ENCODE results near the gene VPS13A. TPM values are rescaled to one million over a fixed set of nuclear protein-coding genes. Genes with fewer than 3 reads are reported as not detected.
"Not testable (repeated sequence)": the region's sequence is repeated elsewhere in the genome, so short reads cannot be mapped to it uniquely, and the experiment has no call there.

Gene VPS13A
- total RNA-seq, 1 experiment from 2014 or later, result 34.8 TPM

DNA sequence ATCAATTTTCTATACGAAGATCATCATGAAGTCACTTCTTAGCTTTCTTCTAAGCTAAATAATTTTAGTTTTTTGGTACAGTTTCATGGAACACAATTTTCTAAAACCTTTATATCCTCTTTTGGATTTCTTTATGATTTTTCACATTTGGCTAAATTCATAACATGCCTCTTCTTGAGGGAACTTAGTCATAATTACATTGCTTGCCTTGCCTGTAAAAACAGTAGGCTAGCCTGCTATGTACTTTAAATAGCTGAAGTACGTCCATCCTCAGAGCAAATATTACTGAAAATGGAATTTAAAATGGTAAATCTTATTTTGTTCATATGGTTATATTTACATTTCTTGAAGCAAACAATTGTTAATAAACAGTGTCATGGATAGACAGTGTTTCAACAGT is 225.0 kb downstream of the VPS13A start:
- H3K27me3 ChIP-seq, result no peaks in the 10 kb centered on the region
- no peak overlapping the region for H3K27ac ChIP-seq
- no peaks in the 10 kb centered on the region for H3K36me3 ChIP-seq
- H3K9me3 ChIP-seq (replicated peaks), result no peaks in the 10 kb centered on the region; the same call in 1 of the 2 replicates
- H3K4me3 ChIP-seq, result no peak overlapping the region
- H3K4me1 ChIP-seq, result no peaks in the 10 kb centered on the region
- DNase-seq, result no peak

DNA sequence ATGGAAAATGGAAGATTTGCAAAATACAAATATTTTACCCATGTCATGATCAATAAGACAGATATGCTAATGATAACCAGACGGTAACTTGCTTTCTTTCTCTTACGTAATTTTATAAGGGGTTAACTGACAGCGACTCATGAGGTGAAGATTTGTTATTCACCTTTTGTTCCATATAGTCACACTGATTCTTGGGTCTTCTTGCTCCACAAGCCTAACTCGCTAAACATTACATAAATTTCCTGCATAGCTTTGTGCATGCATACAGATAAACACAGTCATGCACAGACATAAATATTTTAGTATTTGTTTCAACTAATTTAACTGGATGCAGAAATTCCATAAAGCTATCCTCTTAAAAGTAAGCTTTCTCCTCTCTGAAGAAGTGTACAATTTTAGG is 225.9 kb downstream of the VPS13A start:
- Histone ChIP-seq H3K27me3 (no peaks in the 10 kb centered on the region), H3K27ac (no peak overlapping the region), H3K36me3 (0 out of 2 replicates have a peak, but pooled peaks cover 5% of the 10 kb centered on the region), H3K9me3 (replicated peaks) (no peaks in the 10 kb centered on the region; the same call in 1 of the 2 replicates), H3K4me3 (no peak overlapping the region), H3K4me1 (no peaks in the 10 kb centered on the region)
- no peak for DNase-seq

DNA sequence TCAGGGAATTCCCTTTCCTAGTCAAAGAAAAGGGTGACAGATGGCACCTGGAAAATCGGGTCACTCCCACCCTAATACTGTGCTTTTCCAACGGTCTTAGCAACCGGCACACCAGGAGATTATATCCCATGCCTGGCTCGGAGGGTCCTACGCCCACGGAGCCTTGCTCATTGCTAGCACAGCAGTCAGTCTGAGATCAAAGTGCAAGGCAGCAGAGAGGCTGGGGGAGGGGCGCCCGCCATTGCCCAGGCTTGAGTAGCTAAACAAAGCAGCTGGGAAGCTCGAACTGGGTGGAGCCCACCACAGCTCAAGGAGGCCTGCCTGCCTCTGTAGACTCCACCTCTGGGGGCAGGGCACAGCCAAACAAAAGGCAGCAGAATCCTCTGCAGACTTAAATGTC is 231.2 kb downstream of the VPS13A start:
- not testable (repeated sequence) for H3K27me3 ChIP-seq; H3K4me1 ChIP-seq; DNase-seq; H3K4me3 ChIP-seq; H3K9me3 ChIP-seq (replicated peaks); H3K36me3 ChIP-seq; H3K27ac ChIP-seq

DNA sequence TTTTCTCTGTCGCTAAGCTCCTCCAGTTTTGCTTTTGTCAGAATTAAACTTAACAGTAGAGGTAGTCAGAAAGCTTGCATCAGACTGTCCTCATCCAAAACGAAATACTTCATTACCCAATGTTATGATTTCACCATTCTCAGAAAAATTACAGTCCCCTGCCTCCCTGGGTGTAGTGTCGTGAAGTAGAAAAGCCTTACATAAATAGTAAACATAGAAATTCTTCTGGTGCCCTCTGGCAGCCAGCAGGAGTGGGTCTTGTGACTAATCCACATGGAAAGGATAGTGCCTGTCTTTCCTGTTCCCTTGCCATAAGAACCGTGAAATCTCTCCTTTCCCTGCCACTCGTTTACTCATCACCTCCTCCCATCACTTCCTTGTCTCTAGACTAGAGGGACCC is 240.2 kb downstream of the VPS13A start:
- Histone ChIP-seq H3K4me1 (peaks cover 22% of the 10 kb centered on the region), H3K9me3 (replicated peaks) (no peaks in the 10 kb centered on the region), H3K27me3 (no peaks in the 10 kb centered on the region), H3K36me3 (peaks cover 3% of the 10 kb centered on the region; the same call in 1 of the 2 replicates), H3K4me3 (no peak overlapping the region), H3K27ac (peak overlapping the region; percentile 68)
- peak; percentile 74 to 85 for DNase-seq

DNA sequence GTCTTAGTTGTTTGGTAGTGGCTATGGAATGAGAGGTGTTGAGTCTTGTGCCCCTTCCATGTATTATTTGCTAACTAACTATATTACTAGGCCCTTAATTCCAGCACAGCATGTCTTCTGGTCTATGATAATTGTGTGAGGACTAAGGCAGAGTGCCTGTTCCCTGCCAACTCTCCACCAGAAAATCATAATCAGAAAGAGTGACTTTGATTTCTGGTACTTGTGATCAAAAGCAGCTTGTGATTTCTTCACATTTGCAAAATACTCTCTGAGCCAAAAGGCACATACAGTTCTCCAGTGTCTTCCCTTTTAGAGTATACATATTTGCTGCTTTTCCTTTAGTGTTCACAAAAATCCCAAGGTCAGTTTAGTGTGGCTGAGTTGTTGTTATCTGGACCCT is 240.9 kb downstream of the VPS13A start:
- H3K4me1 ChIP-seq, result peaks cover 22% of the 10 kb centered on the region
- no peak for DNase-seq
- H3K27ac ChIP-seq, result peak overlapping the region; percentile 68
- H3K36me3 ChIP-seq, result peaks cover 3% of the 10 kb centered on the region; the same call in 1 of the 2 replicates
- H3K9me3 ChIP-seq (replicated peaks), result no peaks in the 10 kb centered on the region; the same call in 1 of the 2 replicates
- no peaks in the 10 kb centered on the region for H3K27me3 ChIP-seq
- H3K4me3 ChIP-seq, result no peak overlapping the region

DNA sequence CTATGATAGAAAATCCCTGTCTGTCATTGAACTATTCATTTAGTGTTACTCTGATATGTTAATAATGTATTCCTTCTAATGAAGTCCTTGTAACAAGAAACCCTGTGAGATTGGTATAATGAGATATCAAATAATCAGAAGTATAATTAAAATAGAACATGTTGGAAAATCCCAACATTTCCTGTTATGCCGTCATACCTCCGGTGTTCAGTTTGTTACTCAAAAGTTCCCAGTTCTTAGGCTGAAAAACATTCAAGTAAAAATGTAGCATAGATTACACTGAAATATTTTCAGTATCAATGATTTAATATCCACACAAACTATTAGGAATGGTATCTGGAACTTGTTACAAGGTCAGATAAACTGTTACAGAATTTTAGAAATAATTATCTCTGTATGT is 243.3 kb downstream of the VPS13A start:
- Histone ChIP-seq H3K27me3 (no peaks in the 10 kb centered on the region), H3K4me1 (peaks cover 22% of the 10 kb centered on the region), H3K27ac (no peak overlapping the region), H3K4me3 (no peak overlapping the region), H3K9me3 (replicated peaks) (no peaks in the 10 kb centered on the region; the same call in 1 of the 2 replicates), H3K36me3 (peaks cover 3% of the 10 kb centered on the region; the same call in 1 of the 2 replicates)
- no peak for DNase-seq

DNA sequence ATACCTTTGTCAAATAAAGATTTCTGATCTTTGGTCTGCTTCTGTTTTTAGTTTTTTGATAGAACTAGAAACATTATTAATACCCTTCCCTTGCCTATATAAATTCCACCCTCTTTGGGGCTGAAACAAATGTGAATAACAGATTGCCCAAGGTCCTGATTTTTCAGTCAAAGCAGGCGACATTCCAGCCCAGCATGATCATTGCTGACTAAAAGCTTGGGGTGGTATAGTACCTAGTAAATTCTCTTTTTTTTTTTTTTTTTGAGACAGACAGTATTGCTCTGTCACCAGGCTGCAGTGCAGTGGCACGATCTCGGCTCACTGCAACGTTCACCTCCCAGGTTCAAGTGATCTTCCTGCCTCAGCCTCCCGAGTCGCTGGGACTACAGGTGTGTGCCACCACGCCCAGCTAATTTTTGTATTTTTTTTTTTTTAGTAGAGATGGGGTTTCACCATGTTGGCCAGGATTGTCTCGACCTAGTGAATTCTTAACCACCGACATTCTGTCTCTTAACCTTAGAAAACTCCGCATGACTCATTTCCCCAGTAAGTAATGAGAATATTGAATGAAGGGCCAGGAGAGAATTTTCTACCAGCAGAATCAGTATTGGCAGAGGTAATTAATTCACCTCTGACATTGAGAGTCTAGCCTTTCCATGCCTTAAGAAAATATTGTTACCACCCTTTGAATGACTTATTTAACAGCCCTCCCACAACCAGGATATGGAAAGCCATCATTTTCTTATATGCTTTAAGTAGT is 244.4 kb downstream of the VPS13A start:
- Histone ChIP-seq H3K9me3 (replicated peaks) (no peaks in the 10 kb centered on the region; the same call in 1 of the 2 replicates), H3K27ac (no peak overlapping the region), H3K4me3 (no peak overlapping the region), H3K27me3 (no peaks in the 10 kb centered on the region), H3K36me3 (no peaks in the 10 kb centered on the region), H3K4me1 (peaks cover 17% of the 10 kb centered on the region)
- DNase-seq, result no peak

DNA sequence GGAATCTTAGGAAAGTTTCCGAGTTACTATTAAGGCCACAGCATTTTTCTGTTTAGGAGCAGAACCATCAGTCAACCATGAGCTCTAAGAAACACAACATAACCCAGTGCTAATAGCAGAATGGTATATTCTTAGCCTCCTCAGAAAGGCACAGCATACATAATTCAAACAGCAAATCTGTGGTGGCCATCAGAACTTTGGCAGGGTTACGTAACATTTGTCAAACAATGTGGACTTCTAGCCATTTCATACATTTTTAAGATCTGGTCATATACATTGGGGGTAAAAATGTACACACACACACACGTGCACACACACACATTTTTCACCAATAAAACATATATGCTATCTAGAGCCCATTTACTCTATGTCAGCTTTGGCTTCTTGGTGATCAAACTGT is 245.6 kb downstream of the VPS13A start:
- Histone ChIP-seq H3K27ac (no peak overlapping the region), H3K4me3 (no peak overlapping the region), H3K4me1 (peaks cover 7% of the 10 kb centered on the region), H3K9me3 (replicated peaks) (no peaks in the 10 kb centered on the region; the same call in 1 of the 2 replicates), H3K36me3 (no peaks in the 10 kb centered on the region), H3K27me3 (no peaks in the 10 kb centered on the region)
- DNase-seq, result no peak

DNA sequence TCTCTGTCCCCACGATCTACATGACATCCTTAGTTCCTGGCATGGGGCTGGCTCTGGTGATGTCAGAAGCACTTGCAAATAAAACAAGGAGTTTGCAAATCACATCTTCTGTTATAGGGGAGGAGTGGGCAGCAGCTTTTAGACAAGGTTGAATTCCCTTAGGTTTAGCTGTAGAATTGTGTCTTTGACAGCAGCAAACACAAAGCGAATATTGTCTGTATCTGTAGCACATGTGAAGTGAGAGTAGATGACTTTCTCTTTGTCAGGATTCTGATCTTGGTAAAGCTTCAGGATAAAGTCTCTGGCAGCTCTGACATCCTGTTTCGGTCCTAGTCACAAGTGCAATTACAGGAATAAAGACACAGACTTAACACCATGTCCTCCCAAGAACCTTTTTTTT is 246.5 kb downstream of the VPS13A start:
- no peaks in the 10 kb centered on the region for H3K36me3 ChIP-seq
- no peaks in the 10 kb centered on the region for H3K27me3 ChIP-seq
- H3K9me3 ChIP-seq (replicated peaks), result no peaks in the 10 kb centered on the region; the same call in 1 of the 2 replicates
- H3K4me1 ChIP-seq, result no peaks in the 10 kb centered on the region
- no peak overlapping the region for H3K4me3 ChIP-seq
- H3K27ac ChIP-seq, result no peak overlapping the region
- DNase-seq, result no peak

DNA sequence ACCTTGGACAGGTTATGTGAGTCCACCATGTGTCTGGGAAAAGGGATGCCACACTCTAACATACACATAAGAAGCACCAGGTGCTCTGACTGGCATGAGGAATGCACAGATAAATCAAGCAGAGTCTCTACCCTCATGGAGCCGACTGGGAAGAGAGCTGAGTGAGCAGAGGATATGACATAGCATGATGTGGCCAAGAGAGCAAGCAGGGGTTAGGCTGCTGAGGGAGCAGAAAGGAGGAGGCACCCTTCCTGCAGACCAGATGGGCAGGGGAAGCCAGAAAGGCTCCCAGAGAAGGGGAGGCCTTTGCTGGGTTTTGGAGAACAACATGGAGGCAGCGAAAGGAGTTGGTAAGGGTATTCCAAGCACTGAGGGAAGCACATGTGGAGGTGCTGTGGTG is 247.7 kb downstream of the VPS13A start:
- Histone ChIP-seq H3K27me3 (no peaks in the 10 kb centered on the region), H3K9me3 (replicated peaks) (no peaks in the 10 kb centered on the region; the same call in 1 of the 2 replicates), H3K4me3 (no peak overlapping the region), H3K27ac (no peak overlapping the region), H3K4me1 (no peaks in the 10 kb centered on the region), H3K36me3 (no peaks in the 10 kb centered on the region)
- no peak for DNase-seq

DNA sequence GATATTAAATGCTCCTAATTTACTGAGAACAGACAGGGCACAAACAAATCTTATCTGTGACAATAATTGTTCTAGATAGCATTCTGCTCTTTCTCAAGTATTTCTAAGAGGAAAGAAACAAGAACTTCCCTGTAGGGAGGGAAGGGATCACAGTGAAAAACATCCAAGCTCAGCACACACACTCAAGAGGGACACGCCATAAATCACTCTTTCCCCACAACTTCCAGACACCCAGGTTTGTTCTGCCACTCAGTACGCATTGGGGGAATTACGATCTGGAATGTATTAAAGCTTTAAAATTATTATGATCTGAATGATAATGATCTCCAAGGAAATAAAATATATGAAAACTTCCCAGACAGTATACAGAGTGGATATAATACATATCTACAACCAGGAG is 249.4 kb downstream of the VPS13A start:
- H3K9me3 ChIP-seq (replicated peaks), result no peaks in the 10 kb centered on the region; the same call in 1 of the 2 replicates
- DNase-seq, result no peak
- no peaks in the 10 kb centered on the region for H3K36me3 ChIP-seq
- no peaks in the 10 kb centered on the region for H3K4me1 ChIP-seq
- no peaks in the 10 kb centered on the region for H3K27me3 ChIP-seq
- H3K4me3 ChIP-seq, result no peak overlapping the region
- H3K27ac ChIP-seq, result no peak overlapping the region

DNA sequence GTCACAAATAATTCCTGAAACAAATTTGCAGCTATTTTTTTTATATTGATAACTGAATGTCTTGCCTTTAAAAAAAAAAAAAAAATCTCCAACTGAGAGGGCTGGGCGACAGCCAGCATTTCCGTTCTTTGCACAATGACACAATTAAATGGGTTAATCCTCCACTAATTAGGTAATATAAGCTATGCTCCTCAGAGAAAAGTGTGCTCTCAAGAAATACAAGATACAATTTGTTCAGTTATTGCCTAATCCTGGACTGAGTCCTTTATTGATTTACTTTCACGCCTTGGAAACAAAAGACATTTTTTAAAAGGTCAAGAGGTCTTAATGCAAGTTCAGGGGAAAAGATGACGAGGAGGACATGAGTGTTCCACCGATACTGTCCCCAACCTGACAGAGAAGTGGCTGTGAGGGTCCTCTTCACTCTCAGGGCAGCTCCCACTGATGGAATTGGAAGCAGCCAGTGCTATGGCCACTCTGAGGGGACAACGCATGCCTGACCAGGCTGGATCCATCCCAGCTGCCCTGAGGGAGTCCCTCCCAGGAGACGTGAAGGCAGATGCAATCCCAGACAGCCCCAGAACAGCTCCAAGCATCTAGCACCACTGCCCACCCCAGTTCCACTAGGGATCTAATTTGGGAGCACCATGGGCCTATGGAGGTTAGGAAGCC is 250.1 kb downstream of the VPS13A start:
- Histone ChIP-seq H3K36me3 (no peaks in the 10 kb centered on the region), H3K27me3 (no peaks in the 10 kb centered on the region), H3K27ac (no peak overlapping the region), H3K9me3 (replicated peaks) (no peaks in the 10 kb centered on the region; the same call in 1 of the 2 replicates), H3K4me1 (no peaks in the 10 kb centered on the region), H3K4me3 (no peak overlapping the region)
- DNase-seq, result no peak

DNA sequence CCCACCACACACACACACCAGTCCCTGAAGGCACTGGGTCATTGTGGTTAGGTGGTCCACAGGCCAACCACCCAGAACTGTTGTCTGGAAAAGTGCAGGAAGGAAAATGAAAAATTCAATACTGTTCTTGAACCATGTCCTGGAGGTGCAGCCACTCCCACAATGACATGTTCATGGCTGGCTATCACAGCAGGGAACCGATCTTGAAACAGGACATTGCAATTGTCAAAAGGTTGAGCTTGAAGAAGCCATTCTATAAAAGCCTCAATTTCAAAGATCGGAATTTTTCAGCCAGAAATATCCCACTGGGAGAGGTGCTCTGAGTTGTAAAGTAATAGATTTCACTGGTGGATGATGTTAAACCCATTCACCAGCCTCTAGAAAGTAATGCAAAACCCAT is 252.6 kb downstream of the VPS13A start:
- H3K36me3 ChIP-seq, result no peaks in the 10 kb centered on the region
- no peaks in the 10 kb centered on the region for H3K9me3 ChIP-seq (replicated peaks)
- H3K27ac ChIP-seq, result no peak overlapping the region
- DNase-seq, result no peak
- H3K27me3 ChIP-seq, result no peaks in the 10 kb centered on the region
- H3K4me1 ChIP-seq, result no peaks in the 10 kb centered on the region
- H3K4me3 ChIP-seq, result no peak overlapping the region

DNA sequence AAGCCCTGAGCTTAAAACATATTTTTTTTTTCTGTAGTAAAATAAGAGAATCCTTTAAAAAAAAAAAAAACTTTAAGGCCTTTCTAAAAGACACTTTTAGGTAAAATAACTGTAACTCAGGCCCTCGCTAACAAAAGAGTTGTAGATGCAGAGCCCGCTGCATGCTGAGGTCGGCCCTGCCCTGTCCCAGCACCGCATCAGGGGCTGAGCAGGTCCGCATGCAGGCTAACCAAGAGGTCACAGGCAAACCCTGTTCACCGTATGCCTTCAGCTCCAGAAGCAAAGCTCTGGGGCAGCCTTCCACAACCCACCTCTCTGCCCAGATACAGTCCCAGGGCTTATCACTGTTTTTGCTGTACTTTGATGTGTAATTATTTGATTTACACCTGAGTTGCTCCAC is 254.7 kb downstream of the VPS13A start:
- Histone ChIP-seq H3K27ac (no peak overlapping the region), H3K4me1 (no peaks in the 10 kb centered on the region), H3K4me3 (no peak overlapping the region), H3K27me3 (no peaks in the 10 kb centered on the region), H3K9me3 (replicated peaks) (no peaks in the 10 kb centered on the region), H3K36me3 (no peaks in the 10 kb centered on the region)
- DNase-seq, result no peak

DNA sequence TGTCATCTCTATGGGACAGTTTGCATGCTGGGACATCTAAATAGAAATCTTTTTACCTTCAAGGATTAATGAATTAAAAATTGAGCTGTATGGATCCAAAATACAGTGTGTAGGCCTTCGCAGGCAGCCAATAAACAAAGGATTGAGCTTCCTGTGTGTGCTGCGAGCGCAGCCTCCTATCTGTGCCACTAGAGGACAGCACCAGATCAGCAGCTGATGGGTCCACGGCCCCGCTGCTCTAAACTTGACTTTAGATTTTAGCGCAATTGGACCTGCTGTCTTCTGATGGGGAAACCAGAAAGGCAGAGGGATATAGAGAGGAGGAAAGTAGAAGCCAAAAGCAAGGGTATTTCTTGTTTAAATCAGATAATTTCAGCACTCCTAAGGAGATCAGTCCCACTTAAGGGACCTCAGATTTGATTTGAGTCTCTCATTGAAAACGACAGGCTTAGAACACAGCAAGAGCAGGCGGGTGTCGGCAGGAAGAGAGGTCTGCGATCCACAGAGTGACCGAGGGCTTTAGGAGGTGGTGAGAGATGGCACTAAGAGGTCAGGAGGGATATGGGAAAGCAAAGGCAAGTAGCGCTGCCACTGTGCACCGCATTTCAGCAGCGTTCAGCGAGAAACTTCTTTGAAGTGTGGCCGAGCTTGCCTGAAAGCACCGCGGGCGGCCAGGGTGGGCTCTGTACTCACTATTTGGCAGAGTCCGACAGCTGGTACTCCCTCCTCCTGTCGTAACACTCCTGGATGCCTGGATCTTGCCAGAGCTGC is 256.5 kb downstream of the VPS13A start:
- no peaks in the 10 kb centered on the region for H3K4me1 ChIP-seq
- DNase-seq, result peak; percentile 69 to 83
- H3K36me3 ChIP-seq, result no peaks in the 10 kb centered on the region
- H3K27me3 ChIP-seq, result no peaks in the 10 kb centered on the region
- H3K4me3 ChIP-seq, result peak overlapping the region; percentile 5; the same call in 1 of the 2 replicates
- H3K27ac ChIP-seq, result no peak overlapping the region
- no peaks in the 10 kb centered on the region for H3K9me3 ChIP-seq (replicated peaks)
